Activated CD4-positive, CD25-positive, alpha-beta regulatory T cell (primary cell): ENCODE measurements around the gene RPH3AL.

Source experiments
- DNase-seq, 4 experiments: peaks; one replicate each; lab custom pipeline; 2025; lab: John Stamatoyannopoulos, UW

The RPH3AL gene

GRCh38 chr17:301681-302299 lies 50.8 kb downstream of the RPH3AL start:
- no peak for DNase-seq

DNA sequence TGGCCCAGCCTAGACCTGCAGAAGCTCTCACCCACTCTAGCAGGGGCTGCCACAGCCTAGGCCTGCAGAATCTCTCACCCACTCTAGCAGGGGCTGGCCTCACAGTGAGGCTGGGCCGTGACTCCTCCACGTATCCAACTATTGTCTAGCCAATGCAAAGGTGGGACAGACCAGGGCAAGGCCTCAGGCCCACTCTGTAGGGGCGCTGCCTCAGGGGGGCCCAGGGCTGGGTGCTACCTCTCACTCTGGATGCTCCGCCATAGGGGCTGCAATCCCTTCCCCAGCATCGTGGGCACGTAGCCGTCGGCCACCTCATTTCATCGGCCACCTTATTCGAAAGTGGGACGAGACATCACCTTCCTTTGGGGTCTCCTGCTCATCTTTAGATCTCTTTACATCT lies 51.7 kb downstream of the RPH3AL start:
- no peak for DNase-seq

DNA sequence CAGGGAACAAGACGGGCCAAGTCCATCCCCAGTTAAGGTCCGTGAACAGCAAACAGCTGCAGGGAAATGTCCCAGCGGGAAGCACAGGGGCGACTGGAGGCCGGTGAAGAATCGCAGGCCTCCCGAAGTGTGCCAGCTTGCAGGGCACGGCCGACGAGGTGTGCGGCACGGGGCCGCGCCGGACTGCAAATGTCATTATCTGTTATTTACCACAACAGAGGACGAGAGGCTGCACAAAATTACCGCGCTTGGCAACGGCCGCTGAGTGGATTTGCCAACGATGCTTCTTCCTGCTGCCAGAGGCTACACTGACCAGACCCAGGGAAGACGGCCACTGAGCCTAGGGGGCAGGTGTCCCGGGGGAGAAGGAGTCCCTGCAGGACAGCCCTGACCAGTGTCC lies 53.1 kb downstream of the RPH3AL start:
- no peak for DNase-seq

DNA sequence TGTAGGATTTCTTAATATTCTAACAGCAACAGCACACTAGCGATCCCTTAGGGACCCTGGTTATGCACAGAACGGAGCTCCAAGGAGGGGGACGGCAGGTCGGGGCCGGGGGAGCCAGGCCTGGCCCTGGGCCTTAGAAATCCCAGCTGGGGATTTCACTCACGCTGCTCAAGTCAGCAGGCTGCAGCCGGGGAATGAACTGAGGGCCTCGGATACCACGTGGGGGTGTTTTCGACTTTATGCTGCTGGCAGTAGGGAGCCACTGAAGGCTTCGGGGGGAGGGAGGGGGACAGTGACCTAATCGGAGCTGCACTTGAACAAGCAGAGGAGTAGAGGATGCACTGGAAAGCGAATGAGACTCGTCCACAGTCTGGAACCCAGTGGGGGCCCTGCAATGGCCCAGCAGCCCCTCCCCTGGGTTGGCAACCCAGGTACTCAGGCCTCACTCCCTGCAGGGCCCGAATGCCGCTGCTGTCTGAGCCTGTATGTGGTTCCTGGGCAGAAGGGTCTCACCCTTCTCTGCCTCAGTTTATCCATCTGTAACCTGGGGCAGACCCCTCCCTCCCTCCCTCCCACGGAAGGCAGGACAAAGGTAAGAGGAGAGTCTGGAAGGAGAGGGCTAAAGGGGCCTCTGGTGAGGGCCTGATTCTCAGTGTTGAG lies 53.7 kb downstream of the RPH3AL start:
- no peak for DNase-seq

- DNase-seq: no peak
Observed at GRCh38 chr17:297758-298157, 54.8 kb downstream of the RPH3AL start.

DNA sequence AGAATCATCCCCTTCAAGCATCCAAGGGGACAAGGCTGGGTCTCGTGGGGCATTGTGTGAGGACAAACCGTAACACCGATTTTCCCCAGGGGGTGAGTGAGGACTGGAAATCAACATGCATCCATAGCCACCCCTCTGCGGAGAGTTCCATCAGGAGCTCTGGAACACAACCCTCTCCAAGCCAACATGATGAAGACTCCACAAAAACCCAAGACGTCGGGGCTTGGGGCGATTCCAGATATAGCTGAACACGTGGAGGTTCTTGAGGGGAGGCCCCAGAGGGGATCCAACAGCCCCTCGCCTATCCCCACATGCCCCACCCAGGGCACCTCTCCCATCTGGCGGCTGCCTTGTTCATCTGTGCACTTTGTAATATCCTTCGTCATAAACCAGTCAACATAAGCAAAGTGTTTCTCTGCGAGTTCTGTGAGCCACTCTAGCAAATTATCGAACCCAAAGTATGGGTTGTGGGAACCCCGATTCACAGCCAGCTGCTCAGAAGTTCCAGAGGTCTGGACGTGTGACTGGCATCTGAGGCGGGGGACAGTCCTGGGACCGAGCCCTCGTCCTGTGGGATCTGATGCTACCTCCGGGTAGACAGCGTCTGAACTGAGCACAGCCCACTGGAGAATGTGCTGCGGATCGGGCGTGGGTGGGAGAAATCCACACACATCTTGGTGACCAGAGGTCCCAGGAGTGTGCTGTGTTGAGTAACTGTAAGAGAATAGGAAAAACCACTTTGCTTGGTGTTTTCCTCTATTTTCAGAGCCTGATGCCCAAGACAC lies 55.5 kb downstream of the RPH3AL start:
- DNase-seq: no peak

DNA sequence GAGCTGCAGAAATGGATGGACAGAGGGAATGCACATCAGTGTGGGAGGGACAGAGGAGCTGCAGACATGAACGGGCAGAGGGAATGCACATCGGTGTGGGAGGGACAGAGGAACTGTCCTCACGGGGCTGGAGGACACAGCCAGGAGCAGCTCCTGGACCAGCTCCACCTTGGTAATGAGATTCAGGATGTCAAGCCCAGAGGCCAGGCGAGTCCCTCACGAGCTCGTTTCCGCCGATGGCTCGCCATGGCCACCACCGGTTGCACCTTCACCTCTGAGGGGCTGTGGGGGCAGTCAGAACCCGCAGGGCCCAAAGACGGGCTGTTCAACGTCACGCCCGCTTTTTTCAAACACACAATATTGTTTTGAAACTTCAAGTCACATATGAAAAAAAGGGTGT lies 56.2 kb downstream of the RPH3AL start:
- DNase-seq: no peak

GRCh38 chr17:292531-293382 lies 59.9 kb downstream of the RPH3AL start:
- DNase-seq: no peak

DNA sequence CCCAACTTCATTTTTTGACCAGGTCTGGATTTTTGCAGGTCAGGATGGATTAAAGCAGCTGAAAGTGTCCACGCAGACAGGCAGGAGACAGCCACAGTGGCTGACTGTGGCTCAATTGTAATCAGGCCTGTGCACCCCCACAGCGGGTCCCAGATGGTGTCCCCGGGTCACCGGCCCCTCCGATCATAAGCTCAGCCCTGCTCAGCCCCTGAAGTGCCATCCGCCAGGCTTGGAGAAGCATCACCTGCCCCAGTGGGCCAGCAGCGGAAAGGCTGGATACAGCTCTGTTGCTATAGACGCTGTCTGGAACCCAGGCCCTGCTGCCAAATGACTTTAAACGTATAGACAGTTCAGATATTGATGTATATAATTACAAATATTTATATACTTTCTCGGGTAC lies 60.6 kb downstream of the RPH3AL start:
- DNase-seq: no peak

DNA sequence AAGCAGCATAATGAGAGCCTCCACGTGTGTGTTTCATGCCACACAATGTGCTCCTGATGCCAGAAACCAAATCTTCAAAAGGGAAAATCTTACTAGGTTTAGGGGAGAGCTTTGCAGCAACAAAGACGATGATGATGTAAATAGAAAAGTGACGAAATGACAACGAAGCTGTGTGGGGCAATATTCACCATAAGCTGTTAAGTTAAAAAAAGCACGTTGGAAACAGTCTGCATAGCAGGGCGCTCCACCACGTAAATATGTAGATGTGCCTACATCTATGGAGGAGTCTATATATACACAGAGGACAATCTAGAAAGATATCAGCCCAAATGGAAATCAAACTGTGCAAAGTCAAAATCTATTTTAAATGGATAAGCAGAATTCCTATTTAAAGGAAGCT lies 61.0 kb downstream of the RPH3AL start:
- no peak for DNase-seq

- DNase-seq: no peak
Observed at GRCh38 chr17:290626-291025, 62.0 kb downstream of the RPH3AL start.

DNA sequence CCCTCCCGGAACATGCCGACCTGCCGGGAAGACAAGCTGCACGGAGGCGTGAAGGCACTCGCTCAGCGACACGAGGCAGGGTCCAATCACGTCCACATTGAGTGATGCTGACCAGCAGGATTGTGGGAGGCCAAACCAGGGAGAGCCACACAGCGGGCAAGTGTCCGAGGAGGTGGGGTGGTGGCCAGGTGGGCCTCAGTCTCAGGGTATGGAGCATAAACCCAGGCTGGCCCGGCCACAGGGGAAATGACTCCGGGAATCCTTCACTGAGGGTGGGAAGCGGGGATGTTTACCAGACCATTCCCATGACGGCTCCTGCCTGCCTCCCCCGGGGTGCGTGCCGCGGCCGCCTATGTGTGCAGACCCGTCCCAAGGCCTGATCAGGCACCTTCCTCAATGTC lies 62.5 kb downstream of the RPH3AL start:
- DNase-seq: no peak

GRCh38 chr17:289409-289808 lies 63.2 kb downstream of the RPH3AL start:
- no peak for DNase-seq

- no peak for DNase-seq
Observed at GRCh38 chr17:288802-289356, 63.7 kb downstream of the RPH3AL start.

DNA sequence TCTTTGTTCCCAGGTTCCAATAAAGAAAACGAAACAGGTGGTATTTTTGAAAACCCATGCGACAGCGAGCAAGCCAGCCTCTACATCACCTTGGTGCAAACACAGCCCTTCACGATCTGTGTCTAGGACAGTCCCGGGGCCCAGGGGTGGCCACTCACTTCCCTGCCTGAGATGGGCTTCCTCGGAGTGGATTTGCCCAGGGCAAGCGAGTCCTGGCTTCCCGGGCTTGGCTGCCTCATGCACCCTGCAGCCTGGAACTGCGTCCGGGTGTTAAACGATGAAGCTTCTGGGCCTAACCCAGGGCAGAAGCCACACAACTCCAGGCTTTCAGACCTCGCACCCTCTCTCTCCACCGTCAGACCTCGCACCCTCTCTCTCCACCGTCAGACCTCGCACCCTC lies 66.0 kb downstream of the RPH3AL start:
- DNase-seq: no peak

- no peak for DNase-seq
Observed at GRCh38 chr17:285751-286422, 66.7 kb downstream of the RPH3AL start.

GRCh38 chr17:284676-285355 lies 67.8 kb downstream of the RPH3AL start:
- DNase-seq: no peak

- DNase-seq: no peak
Observed at GRCh38 chr17:283911-284675, 68.5 kb downstream of the RPH3AL start.

- no peak for DNase-seq
Observed at GRCh38 chr17:282912-283882, 69.4 kb downstream of the RPH3AL start.
